Astrocyte (in vitro differentiated cells and primary cell): ENCODE results near the gene CEP162.

ENCODE experiments used
- EZH2 ChIP-seq: IDR thresholded peaks from 2 replicates; pipeline ENCODE4 v1.6.1; 2012; ENCODE audit warnings: mild to moderate bottlenecking, low read length, inconsistent platforms; ENCODE audit not compliant: insufficient read depth
- TF ChIP-seq, protein P1 (sequence below): IDR thresholded peaks from 2 replicates; pipeline ENCODE4 v1.5.1; 2011; ENCODE audit warnings: low read depth, mild to moderate bottlenecking, inconsistent platforms, low read length, moderate library complexity; ENCODE audit not compliant: insufficient read depth

DNA sequence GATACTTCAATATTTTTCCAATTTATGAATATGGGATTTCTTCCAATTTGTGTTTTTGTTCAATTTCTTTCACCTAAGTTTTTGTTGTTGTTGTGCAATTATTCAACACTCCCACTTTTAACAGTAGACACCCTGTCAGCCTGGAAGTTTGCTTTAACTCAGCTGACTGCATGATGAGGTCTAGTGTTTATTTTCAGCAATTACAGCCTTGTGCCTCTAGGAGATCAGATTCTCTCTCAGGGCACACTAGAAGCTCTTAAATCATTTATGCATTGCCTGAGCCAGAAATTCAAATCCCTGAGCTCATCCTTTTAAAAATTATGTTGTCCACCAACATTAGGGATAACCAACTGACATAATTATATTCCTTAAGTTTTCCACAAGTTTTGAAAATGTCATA, 108.2 kb downstream of the CEP162 start:
- TF ChIP-seq, protein P1, sequence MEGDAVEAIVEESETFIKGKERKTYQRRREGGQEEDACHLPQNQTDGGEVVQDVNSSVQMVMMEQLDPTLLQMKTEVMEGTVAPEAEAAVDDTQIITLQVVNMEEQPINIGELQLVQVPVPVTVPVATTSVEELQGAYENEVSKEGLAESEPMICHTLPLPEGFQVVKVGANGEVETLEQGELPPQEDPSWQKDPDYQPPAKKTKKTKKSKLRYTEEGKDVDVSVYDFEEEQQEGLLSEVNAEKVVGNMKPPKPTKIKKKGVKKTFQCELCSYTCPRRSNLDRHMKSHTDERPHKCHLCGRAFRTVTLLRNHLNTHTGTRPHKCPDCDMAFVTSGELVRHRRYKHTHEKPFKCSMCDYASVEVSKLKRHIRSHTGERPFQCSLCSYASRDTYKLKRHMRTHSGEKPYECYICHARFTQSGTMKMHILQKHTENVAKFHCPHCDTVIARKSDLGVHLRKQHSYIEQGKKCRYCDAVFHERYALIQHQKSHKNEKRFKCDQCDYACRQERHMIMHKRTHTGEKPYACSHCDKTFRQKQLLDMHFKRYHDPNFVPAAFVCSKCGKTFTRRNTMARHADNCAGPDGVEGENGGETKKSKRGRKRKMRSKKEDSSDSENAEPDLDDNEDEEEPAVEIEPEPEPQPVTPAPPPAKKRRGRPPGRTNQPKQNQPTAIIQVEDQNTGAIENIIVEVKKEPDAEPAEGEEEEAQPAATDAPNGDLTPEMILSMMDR = no peak
- no peak for TF ChIP-seq EZH2
